GM18499 (cell line): ENCODE results near the gene MROH8.
"Not testable (repeated sequence)": the region's sequence is repeated elsewhere in the genome, so short reads cannot be mapped to it uniquely, and the experiment has no call there.

ENCODE experiments used
- ATAC-seq: cut with Tn5 transposase; IDR thresholded peaks from one replicate; pipeline ENCODE4 v1.9.1; 2021; ENCODE audit warnings: moderate number of reproducible peaks; ENCODE audit not compliant: insufficient read depth, unreplicated experiment

MROH8 gene

GRCh38 chr20:37161830-37162549 is 17.4 kb downstream of the MROH8 start:
- ATAC-seq: no peak

DNA sequence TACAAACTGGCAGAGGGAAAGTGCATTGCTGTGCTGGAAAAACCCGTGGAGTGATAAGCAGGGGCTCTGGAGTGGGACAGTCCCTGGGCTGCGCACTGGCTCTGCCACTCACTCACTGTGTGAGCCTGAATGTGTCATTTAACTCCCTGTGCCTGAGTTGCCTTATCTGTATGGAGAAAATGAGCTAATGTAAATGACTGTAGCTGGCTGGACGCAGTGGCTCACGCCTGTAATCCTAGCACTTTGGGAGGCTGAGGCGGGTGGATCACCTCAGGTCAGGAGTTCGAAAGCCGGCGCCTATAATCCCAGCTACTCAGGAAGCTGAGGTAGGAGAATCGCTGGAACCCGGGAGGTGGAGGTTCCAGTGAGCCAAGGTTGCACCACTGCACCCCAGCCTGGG is 18.7 kb downstream of the MROH8 start:
- no peak for ATAC-seq

DNA sequence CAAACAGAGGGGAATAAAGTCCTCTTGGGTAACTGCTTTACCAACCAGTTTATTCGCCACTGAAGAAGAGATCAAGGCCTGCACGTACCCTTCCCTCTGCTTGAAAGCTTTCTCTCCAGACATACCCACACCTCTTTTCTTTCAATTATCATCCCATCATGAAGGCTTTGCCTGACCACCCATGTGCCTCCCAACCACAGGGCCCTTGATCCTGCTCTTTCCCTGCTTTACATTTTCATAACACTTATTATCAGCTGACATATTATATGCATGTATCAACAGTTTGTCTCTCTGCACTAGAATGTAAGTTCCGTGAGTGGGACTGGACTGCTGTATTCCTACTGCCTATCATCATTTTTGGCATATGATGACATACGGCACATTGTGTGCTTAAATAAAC is 21.1 kb downstream of the MROH8 start:
- ATAC-seq: no peak

- no peak for ATAC-seq
Measured at GRCh38 chr20:37155987-37156386, 23.4 kb downstream of the MROH8 start.

- no peak for ATAC-seq
Measured at GRCh38 chr20:37154684-37155298, 24.6 kb downstream of the MROH8 start.

GRCh38 chr20:37152284-37152683 is 27.1 kb downstream of the MROH8 start:
- no peak for ATAC-seq

DNA sequence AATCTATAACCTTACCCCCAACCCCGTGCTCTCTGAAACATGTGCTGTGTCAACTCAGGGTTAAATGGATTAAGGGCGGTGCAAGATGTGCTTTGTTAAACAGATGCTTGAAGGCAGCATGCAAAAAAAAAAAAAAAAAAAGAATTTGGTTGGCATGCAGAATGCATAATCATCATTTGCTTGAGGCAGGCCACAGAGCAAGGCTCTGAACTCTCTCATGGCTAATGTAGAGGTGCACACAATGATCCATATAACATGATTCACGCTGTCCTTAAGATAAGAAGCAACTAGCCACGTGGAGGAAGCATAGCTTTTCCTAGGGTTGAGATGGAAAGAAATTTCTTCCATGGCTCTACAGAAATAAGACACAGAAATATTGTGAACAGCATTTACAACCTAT is 27.8 kb downstream of the MROH8 start:
- no peak for ATAC-seq

- not testable (repeated sequence) for ATAC-seq
Measured at GRCh38 chr20:37150864-37151263, 28.5 kb downstream of the MROH8 start.

DNA sequence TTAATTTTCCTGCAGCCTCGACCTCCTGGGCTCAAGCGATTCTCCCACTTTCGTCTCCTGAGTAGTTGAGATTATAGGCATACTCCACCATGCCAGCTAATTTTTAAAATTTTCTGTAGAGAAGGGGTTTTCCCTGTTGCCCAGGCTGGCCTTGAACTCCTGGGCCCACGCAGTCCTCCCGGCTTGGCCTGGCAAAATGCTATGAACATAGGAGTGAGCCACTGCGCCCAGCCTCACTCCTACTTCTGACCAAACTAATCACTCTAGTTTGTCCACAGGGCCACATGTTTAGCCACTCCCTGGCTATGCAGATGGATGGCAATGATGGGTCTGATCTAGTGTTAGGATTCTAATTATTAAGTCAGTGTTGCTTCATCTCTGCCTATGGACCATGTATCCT is 32.1 kb downstream of the MROH8 start:
- no peak for ATAC-seq

GRCh38 chr20:37144856-37145404 is 34.4 kb downstream of the MROH8 start:
- ATAC-seq: no peak

DNA sequence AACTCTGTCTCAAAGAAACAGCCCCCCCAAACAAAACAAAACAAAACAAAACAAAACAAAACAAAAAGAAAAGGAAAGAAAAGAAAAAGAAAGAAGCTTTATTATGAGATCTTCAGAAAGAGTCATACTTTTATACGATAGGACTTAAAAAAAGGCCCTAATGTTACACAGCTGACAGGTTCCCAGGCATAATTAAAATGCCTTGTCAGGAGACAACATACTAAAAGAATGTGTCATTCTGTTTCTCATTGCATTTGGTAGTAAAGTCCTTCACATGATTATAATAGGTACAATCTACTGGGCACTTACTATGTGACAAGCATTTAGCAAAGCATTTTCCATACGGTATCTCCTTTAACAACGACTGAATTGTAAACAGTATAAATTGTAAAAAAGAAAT is 36.6 kb downstream of the MROH8 start:
- no peak for ATAC-seq

- no peak for ATAC-seq
Measured at GRCh38 chr20:37137547-37137946, 41.8 kb downstream of the MROH8 start.

DNA sequence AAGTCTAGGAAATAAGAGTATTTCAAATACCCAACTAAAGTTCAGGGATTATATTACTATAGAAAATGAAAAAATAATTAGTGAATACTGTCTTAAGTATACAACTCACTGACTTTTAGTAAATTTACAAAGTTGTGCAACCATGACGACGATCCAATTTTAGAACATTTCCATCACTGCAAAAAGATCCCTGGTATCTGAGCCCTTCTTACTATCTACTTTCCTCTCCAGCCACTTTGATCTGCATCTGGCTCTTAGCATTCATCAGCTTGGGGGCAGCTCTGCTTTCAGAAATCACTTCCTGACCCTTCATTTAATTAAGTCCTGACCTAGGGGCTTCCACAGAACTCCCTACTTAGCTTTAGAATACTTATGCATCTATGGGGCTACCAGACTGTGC is 45.4 kb downstream of the MROH8 start:
- ATAC-seq: no peak

DNA sequence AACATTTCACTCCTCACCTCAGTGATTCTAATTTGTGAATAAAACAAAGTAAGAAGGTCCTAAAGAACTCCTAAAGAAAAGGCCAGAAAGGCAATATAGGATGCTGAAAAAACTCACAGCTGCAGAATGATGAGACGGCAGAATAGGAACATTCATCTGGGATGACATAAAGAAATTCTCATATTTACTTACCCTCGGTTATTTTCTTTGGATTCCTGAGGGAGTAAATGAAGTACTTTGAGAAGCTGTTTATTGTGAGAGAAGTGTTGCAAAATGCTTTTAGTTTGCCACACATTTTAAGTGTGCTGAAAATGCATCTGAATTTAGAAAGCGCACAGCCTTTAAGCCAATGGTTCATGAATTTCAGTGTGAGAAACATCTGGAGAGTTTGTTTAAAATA is 47.9 kb downstream of the MROH8 start:
- ATAC-seq: no peak

DNA sequence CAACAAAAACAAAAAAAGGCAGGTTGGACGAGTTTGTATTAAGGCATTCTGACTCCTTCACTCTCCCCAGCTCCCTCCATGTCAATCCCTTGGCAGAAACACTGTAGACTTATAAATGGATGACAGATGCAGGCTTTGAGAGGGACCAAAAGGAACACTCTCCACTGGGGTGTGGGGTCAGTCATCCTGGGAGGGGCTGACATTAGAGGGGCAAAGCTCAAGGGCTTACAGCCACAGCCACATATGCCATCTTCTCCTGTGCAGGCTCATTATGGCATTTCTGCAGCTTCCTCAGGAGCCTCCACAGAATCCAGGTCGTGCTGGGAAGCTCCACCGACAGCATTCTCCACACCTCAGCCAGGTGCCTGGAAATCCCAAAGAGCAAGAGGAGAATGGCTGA is 50.5 kb downstream of the MROH8 start:
- ATAC-seq: no peak

- ATAC-seq: not testable (repeated sequence)
Measured at GRCh38 chr20:37126290-37126689, 53.1 kb downstream of the MROH8 start.

GRCh38 chr20:37123441-37123840 is 55.9 kb downstream of the MROH8 start:
- no peak for ATAC-seq

GRCh38 chr20:37120497-37120896 is 58.9 kb downstream of the MROH8 start:
- no peak for ATAC-seq

GRCh38 chr20:37119356-37120036 is 59.9 kb downstream of the MROH8 start:
- ATAC-seq: no peak

DNA sequence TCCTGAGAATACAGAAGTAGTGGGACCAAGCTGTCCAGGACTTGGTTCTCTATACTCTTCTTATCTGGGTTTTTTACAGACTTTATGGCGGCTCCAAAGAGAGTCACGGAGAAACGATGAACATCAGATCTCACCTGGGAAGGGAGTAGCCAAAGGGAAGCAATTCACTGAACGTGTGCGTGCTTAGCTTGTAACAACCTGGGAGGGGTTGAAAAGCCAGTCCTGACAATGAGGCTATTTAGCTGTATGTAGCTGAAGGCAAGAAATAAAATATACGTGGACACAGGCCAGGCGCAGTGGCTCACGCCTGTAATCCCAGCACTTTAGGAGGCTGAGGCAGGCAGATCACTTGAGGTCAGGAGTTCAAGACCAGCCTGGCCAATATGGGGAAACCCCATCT is 65.3 kb downstream of the MROH8 start:
- no peak for ATAC-seq

GRCh38 chr20:37111926-37112455 is 67.4 kb downstream of the MROH8 start:
- no peak for ATAC-seq
